Measurements from ENCODE around the gene CTRL.

- TF ChIP-seq PATZ1 (CRISPR knock-in tag; IDR thresholded peaks at IDR 0.05; ENCODE audit: borderline replicate concordance): no peak
- TF ChIP-seq BACH2 (CRISPR knock-in tag; IDR thresholded peaks at IDR 0.05; ENCODE audit: borderline replicate concordance): no peak
- TF ChIP-seq ZFP3 (CRISPR knock-in tag; IDR thresholded peaks at IDR 0.05): no peak
- no peak for TF ChIP-seq RARB (CRISPR knock-in tag; IDR thresholded peaks at IDR 0.05)
- no peak for TF ChIP-seq GLIS3 (CRISPR knock-in tag; IDR thresholded peaks at IDR 0.05)
- TF ChIP-seq ZC3H10 (CRISPR knock-in tag; IDR thresholded peaks at IDR 0.05): no peak
- no peak for TF ChIP-seq ARNTL (CRISPR knock-in tag; IDR thresholded peaks at IDR 0.05; ENCODE audit: borderline replicate concordance, low read depth)
- no peak for TF ChIP-seq OSR1 (CRISPR knock-in tag; IDR thresholded peaks at IDR 0.05)
- no peak for TF ChIP-seq ZFP30 (CRISPR knock-in tag; IDR thresholded peaks at IDR 0.05)
- TF ChIP-seq ESRRG (CRISPR knock-in tag; IDR thresholded peaks at IDR 0.05): no peak
- no peak for TF ChIP-seq CSDC2 (CRISPR knock-in tag; IDR thresholded peaks at IDR 0.05)
- no peak for TF ChIP-seq SNAI2 (CRISPR knock-in tag; IDR thresholded peaks at IDR 0.05)
- TF ChIP-seq ZNF565 (CRISPR knock-in tag; conservative IDR thresholded peaks at IDR 0.05; ENCODE audit: low read depth): no peak
Measured at GRCh38 chr16:67930191-67930590, 1.5 kb downstream of the CTRL start.

Data from SK-N-SH treated with all-trans-retinoic acid at 6 μM for 48 hours (cell line).